Measurements from ENCODE around the gene FAM181A.

DNA sequence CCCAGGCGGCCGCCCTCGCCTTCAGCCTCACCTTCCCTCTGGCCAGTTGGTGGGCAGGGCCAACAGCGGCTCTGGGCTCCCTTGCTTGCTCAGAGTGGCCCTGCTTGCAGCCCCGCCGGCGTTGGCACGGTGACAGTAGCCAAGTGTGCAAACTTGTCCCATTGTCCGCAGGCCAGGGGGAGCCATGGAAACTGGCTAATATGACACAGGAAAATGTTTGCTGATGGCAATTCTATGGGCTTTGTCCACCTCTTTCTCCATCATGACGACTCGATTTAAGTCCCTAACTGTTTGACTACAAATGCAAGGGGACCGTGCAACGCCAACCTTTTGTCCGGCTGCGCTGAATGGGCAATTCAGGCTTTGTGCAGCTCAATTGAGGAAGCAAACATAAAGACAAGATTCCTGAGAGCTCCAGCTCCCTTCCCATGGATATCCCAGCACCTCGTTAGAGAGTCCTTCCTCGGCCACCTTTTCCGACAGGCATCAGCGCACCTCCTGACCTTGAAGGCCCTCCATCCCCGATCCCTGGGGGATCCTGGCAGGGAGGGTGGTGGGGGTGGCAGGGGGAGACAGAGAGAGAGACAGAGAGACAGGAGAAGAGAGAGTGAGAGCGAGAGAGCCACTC, 785 bp upstream of the FAM181A start:
- TF ChIP-seq CTCF (conservative IDR thresholded peaks at IDR 0.05) (no peak), EZH2 (IDR thresholded peaks at IDR 0.05; ENCODE audit: low read depth) (no peak)
